Renal cortex interstitium (tissue), 3 donors: Measurements from ENCODE around the gene TMEM101. TPM values are rescaled to one million over a fixed set of nuclear protein-coding genes. Genes with fewer than 3 reads are reported as not detected.

Experiments
- polyA plus RNA-seq, 3 donors: library from polyadenylated mRNA; unstranded; fragments of 120-200 nt; gene quantifications; one replicate each; pipeline ENCODE4 v1.2.1, GENCODE V29; 2013; ENCODE audit not compliant: insufficient read length in 3 of 3

TMEM101 gene
- polyA plus RNA-seq, 3 donors: 38.6 to 51.7 (median 43.5) TPM

Other genes starting within 250 kb of the TMEM101 start
- gene DUSP3, start 236.0 kb downstream of the TMEM101 start, polyA plus RNA-seq: 10 to 100 TPM; 55.7 to 63.6 (median 57.0) TPM
- gene CFAP97D1, start 234.5 kb downstream of the TMEM101 start, polyA plus RNA-seq: under 1 TPM in 2 of 3 donors, not detected in 1; 0.04 to 0.08 TPM
- 10 to 100 TPM in 1 of 3 donors, 1 to 10 TPM in 2; 7.7 to 15.0 (median 8.0) TPM for gene MPP3, start 181.8 kb downstream of the TMEM101 start, polyA plus RNA-seq
- gene CD300LG, start 167.8 kb downstream of the TMEM101 start, polyA plus RNA-seq: 1 to 10 TPM in 2 of 3 donors, under 1 TPM in 1; 0.89 to 1.7 (median 1.3) TPM
- gene MPP2, start 107.4 kb downstream of the TMEM101 start, polyA plus RNA-seq: 1 to 10 TPM; 5.8 to 8.2 (median 7.1) TPM
- gene PPY, start 72.5 kb downstream of the TMEM101 start, polyA plus RNA-seq: 1 to 10 TPM in 1 of 3 donors, under 1 TPM in 1, not detected in 1; 0.30 to 2.3 TPM
- under 1 TPM; 0.19 to 0.73 (median 0.25) TPM for gene PYY, start 61.0 kb downstream of the TMEM101 start, polyA plus RNA-seq
- 1 to 10 TPM; 2.7 to 7.1 (median 3.3) TPM for gene NAGS, start 10.3 kb downstream of the TMEM101 start, polyA plus RNA-seq
- 10 to 100 TPM; 37.2 to 45.5 (median 39.1) TPM for gene LSM12, start 51.7 kb upstream of the TMEM101 start, polyA plus RNA-seq
- 10 to 100 TPM; 73.8 to 90.2 (median 84.7) TPM for gene G6PC3, start 55.8 kb upstream of the TMEM101 start, polyA plus RNA-seq
- gene HDAC5, start 108.7 kb upstream of the TMEM101 start, polyA plus RNA-seq: 10 to 100 TPM; 44.7 to 59.4 (median 55.3) TPM
- 1 to 10 TPM; 4.9 TPM for gene HROB, start 127.0 kb upstream of the TMEM101 start, polyA plus RNA-seq
- gene ASB16, start 155.7 kb upstream of the TMEM101 start, polyA plus RNA-seq: 1 to 10 TPM; 2.2 to 3.9 (median 2.6) TPM
- 10 to 100 TPM; 38.7 to 55.2 (median 45.8) TPM for gene TMUB2, start 172.0 kb upstream of the TMEM101 start, polyA plus RNA-seq
- 10 to 100 TPM; 62.1 to 67.6 (median 63.3) TPM for gene ATXN7L3, start 184.9 kb upstream of the TMEM101 start, polyA plus RNA-seq
- 100 to 1,000 TPM; 110 to 143 (median 121) TPM for gene UBTF, start 204.7 kb upstream of the TMEM101 start, polyA plus RNA-seq